Spleen (tissue), 11 donors: ENCODE results near the gene C20orf144. TPM values are rescaled to one million over a fixed set of nuclear protein-coding genes. Genes with fewer than 3 reads are reported as not detected.

Experiments
- DNase-seq: peaks from one replicate; pipeline ENCODE4 v3.0.0-alpha.2; 2020
- H3K27ac ChIP-seq, 8 donors: fragments of 200-600 bp; sonication (generic) in 7 of 8; 1 replicate in 4 of 8; 2 replicates in 4 of 8; pipeline versions ENCODE4 v1.5.0 to v1.8.0; 2016 to 2021; ENCODE audit warnings: inconsistent platforms in 4 of 8, mild to moderate bottlenecking in 4 of 8, moderate library complexity in 1 of 8
- H3K27me3 ChIP-seq, 7 donors: fragments of 200-600 bp; sonication (generic) in 6 of 7; replicated peaks in 1 of 7; 1 replicate in 4 of 7; 2 replicates in 3 of 7; pipeline versions ENCODE4 v1.5.0 to v1.8.0; 2016 to 2021; ENCODE audit warnings: inconsistent platforms in 3 of 7, mild to moderate bottlenecking in 1 of 7
- H3K36me3 ChIP-seq, 6 donors: fragments of 200-600 bp; sonication (generic) in 5 of 6; 1 replicate in 4 of 6; 2 replicates in 2 of 6; pipeline versions ENCODE4 v1.5.0 to v1.8.0; 2016 to 2021; ENCODE audit warnings: inconsistent platforms in 2 of 6
- H3K4me1 ChIP-seq, 6 donors: fragments of 200-600 bp; sonication (generic) in 5 of 6; 1 replicate in 3 of 6; 2 replicates in 3 of 6; pipeline versions ENCODE4 v1.5.0 to v1.8.0; 2016 to 2021; ENCODE audit warnings: inconsistent platforms in 3 of 6
- H3K4me3 ChIP-seq, 8 donors: fragments of 200-600 bp; sonication (generic) in 7 of 8; 1 replicate in 4 of 8; 2 replicates in 4 of 8; pipeline versions ENCODE4 v1.5.0 to v1.8.0; 2016 to 2021; ENCODE audit warnings: inconsistent platforms in 4 of 8, mild to moderate bottlenecking in 4 of 8, moderate library complexity in 2 of 8
- H3K9me3 ChIP-seq, 8 donors: fragments of 200-600 bp; sonication (generic) in 7 of 8; 1 replicate in 4 of 8; 2 replicates in 4 of 8; pipeline versions ENCODE4 v1.5.0 to v1.8.0; 2016 to 2021; ENCODE audit warnings: inconsistent platforms in 4 of 8
- CTCF ChIP-seq, 11 experiments: fragments of 200-600 bp in 7 of 11; fragments of 450-650 bp in 4 of 11; sonication (generic) in 4 of 11; IDR thresholded peaks in 8 of 11; conservative IDR thresholded peaks in 3 of 11; 1 replicate in 7 of 11; 2 replicates in 4 of 11; pipeline versions ENCODE4 v1.4.0 to v1.8.0; 2016 to 2021; ENCODE audit warnings: antibody characterized with exemption in 11 of 11, inconsistent platforms in 4 of 11, mild to moderate bottlenecking in 1 of 11
- POLR2A ChIP-seq, 3 donors: fragments of 450-650 bp; IDR thresholded peaks; one replicate each; pipeline ENCODE4 v1.5.1; 2017; ENCODE audit warnings: antibody characterized with exemption in 3 of 3, mild to moderate bottlenecking in 1 of 3
- POLR2AphosphoS5 ChIP-seq, 3 donors: sonication (generic); formaldehyde crosslinking; IDR thresholded peaks; one replicate each; pipeline ENCODE4 v1.5.1; 2017; ENCODE audit warnings: antibody characterized with exemption in 3 of 3
- WGBS, 5 donors: extraction: QIAGEN DNeasy Blood & Tissue Kit in 3 of 5; methylation state at CpG; one replicate each; pipeline versions ENCODE4 v1.1.5 to v1.1.7; 2013 to 2018; 5-methylcytosine and 5-hydroxymethylcytosine counted together
- intact Hi-C: fragments of 100-400 bp; cut with DNase I; formaldehyde crosslinking; loops from one replicate; pipeline ENCODE4 v1.15.0; 2023; ENCODE audit warnings: low total_unique reads
- polyA plus RNA-seq, 3 donors: library from polyadenylated mRNA; stranded (reverse); fragments of 200-250 nt; gene quantifications; one replicate each; pipeline ENCODE4 v1.2.1, GENCODE V29; 2013
- total RNA-seq, 7 donors: library from RNA; depleted of rRNA in 3 of 7; stranded (reverse); fragments of >200 nt in 3 of 7; fragmentation: NEBNext Ultra II Directional in 4 of 7; extraction: Animal tissue kit (Norgen Biotek cat#: 25700) in 4 of 7; gene quantifications; one replicate each; pipeline versions ENCODE4 v1.1.0 to v1.2.1, GENCODE V29; 2016 to 2021
- donor health status: healthy with polysubstance abuse.
- donor health status: DM: no; HTN: no; CAD: no; lungs with moderate emphysema.
- donor health status: DM: no; HTN: no; CAD: no.
- donor health status: Bipolar disorder and iron deficiency.
- donor health status: healthy.
- donor health status: DM: no; HTN: no; CAD: no.
- donor health status: DM: yes; HTN: yes; CAD: no.

Gene C20orf144
- total and polyA plus RNA-seq, 10 donors, result 0.06 to 0.14 (median 0.09) TPM; not detected in 7

GRCh38 chr20:33681728-33682353 lies 19.7 kb downstream of the C20orf144 start:
- H3K36me3 ChIP-seq, result peaks cover 0 to 2% (median 0%) of the 10 kb centered on the region in 6 donors
- TF ChIP-seq CTCF (IDR thresholded peaks at IDR 0.05 in 8 of 11, conservative IDR thresholded peaks at IDR 0.05 in 3 of 11) (no peak), POLR2A (IDR thresholded peaks at IDR 0.05) (no peak), POLR2AphosphoS5 (IDR thresholded peaks at IDR 0.05) (no peak)
- no peak for DNase-seq
- intact Hi-C loops, result no loop called here
- no peak overlapping the region for H3K27ac ChIP-seq
- H3K4me1 ChIP-seq, result peaks cover 8 to 42% (median 28%) of the 10 kb centered on the region in 6 donors
- WGBS, 5 donors, result 76 to 86% (median 83%) methylated on average over 9 of the region's 9 CpGs
- no peak overlapping the region for H3K4me3 ChIP-seq
- H3K27me3 ChIP-seq, result no peaks in the 10 kb centered on the region
- H3K9me3 ChIP-seq, result no peaks in the 10 kb centered on the region

GRCh38 chr20:33684533-33685327 lies 22.6 kb downstream of the C20orf144 start:
- WGBS, 5 donors, result 46 to 54% (median 51%) methylated on average over 10 of the region's 10 CpGs
- no peaks in the 10 kb centered on the region for H3K9me3 ChIP-seq
- H3K4me3 ChIP-seq, result peak overlapping the region in 4 of 8 donors; percentile 46 to 75 (median 50)
- peaks cover 8 to 58% (median 30%) of the 10 kb centered on the region in 6 donors for H3K4me1 ChIP-seq
- intact Hi-C loops, result no loop called here
- TF ChIP-seq CTCF (IDR thresholded peaks at IDR 0.05 in 8 of 11, conservative IDR thresholded peaks at IDR 0.05 in 3 of 11), result no peak
- TF ChIP-seq POLR2A (IDR thresholded peaks at IDR 0.05), result no peak
- peak overlapping the region in 4 of 8 donors; percentile 58 to 74 (median 60) for H3K27ac ChIP-seq
- no peaks in the 10 kb centered on the region for H3K36me3 ChIP-seq
- no peaks in the 10 kb centered on the region for H3K27me3 ChIP-seq
- no peak for DNase-seq

GRCh38 chr20:33685328-33686099 lies 23.4 kb downstream of the C20orf144 start:
- Histone ChIP-seq H3K4me3 (peak overlapping the region; percentile 13 to 75 (median 44)), H3K36me3 (no peaks in the 10 kb centered on the region), H3K27me3 (no peaks in the 10 kb centered on the region), H3K4me1 (peaks cover 8 to 60% (median 30%) of the 10 kb centered on the region in 6 donors), H3K9me3 (no peaks in the 10 kb centered on the region), H3K27ac (peak overlapping the region in 6 of 8 donors; percentile 15 to 74 (median 59))
- DNase-seq, result peak; percentile 87
- intact Hi-C loops, result no loop called here
- no peak for TF ChIP-seq CTCF (IDR thresholded peaks at IDR 0.05 in 8 of 11, conservative IDR thresholded peaks at IDR 0.05 in 3 of 11)
- TF ChIP-seq POLR2AphosphoS5 (IDR thresholded peaks at IDR 0.05), result peak in 1 of 3 donors; percentile 31
- WGBS, 5 donors, result 0 to 3% (median 2%) methylated on average over 12 to 53 of the region's 53 CpGs
